C4-2B (cell line): Measurements from ENCODE around the gene NIPAL1.

ENCODE experiments used
- H3K27ac ChIP-seq: fragments of 450-650 bp; 2 replicates; pipeline ENCODE4 v1.5.1; 2017
- CTCF ChIP-seq: fragments of 450-650 bp; conservative IDR thresholded peaks from 2 replicates; pipeline ENCODE4 v1.5.1; 2017; ENCODE audit warnings: mild to moderate bottlenecking
- ZFX ChIP-seq: fragments of 450-650 bp; IDR thresholded peaks from 2 replicates; pipeline ENCODE4 v1.6.1; 2017

NIPAL1 gene

DNA sequence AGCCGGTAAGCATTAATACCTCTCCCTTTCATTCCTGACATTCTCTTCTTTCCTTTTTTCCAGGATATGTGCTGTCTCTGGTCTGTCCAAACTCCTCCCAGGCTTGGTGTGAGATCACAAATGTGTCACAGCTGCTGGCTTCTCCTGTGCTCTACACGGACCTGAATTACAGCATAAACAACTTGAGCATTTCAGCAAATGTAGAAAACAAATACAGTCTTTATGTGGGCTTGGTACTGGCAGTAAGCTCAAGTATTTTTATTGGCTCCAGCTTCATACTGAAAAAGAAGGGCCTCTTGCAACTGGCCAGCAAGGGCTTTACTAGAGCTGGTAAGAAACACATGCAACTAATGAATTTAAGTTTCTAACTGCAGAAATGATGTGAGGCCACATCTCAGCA is 8.4 kb downstream of the NIPAL1 start:
- no peak overlapping the region for H3K27ac ChIP-seq
- no peak for TF ChIP-seq ZFX
- TF ChIP-seq CTCF: no peak

- TF ChIP-seq ZFX (no peak), CTCF (no peak)
- no peak overlapping the region for H3K27ac ChIP-seq
These were observed 11.1 kb downstream of the NIPAL1 start for GRCh38 chr4:48027653-48028052.

GRCh38 chr4:48028696-48029095 is 12.1 kb downstream of the NIPAL1 start:
- no peak overlapping the region for H3K27ac ChIP-seq
- TF ChIP-seq ZFX (no peak), CTCF (no peak)

DNA sequence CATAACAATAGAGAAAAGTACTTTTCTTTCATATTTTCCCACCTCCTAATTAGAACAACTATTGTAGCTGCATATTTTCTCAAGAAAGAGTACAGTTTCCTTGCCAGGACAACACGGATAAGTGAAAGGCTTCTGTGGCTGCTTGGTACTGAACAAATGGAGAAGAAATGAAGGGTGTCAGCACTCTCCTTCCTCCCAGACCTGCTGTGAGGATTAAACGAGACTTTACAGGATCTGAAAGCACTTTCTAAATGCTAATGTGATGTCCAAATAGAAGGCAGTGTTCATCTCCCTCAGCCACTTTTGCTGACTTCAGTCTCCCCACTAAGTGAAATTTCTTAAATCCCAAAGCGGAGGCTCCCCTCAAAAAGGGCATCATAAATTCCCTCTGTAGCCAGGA is 13.9 kb downstream of the NIPAL1 start:
- TF ChIP-seq CTCF: no peak
- TF ChIP-seq ZFX: no peak

DNA sequence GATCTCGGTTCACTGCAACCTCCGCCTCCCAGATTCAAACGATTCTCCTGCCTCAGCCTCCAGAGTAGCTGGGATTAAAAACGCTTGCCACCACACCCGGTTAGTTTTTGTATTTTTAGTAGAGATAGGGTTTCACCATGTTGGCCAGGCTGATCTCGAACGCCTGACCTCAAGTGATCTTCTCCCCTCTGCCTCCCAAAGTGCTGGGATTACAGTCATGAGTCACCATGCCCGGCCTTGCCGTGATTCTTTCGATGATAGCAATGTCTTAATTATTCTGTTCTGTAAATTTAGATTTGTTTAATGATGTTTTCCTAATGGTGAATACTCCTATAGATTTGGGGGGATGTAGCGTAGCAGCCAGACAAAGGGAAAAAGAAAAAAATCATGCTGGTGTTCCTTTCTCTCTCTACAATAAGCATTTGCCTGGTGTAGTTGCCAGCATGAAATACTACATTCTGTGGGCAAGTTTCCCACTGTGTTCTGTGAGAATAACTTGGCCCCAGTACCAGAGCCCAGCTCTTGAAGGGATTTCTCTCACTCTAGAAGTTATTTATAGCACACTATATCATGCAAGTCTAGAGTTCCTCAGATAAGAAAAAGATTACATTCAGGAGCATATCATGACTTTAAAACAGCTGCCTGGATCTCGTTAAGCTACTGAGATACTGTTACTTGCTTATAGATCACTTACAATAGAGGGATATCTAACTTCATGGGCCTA is 15.4 kb downstream of the NIPAL1 start:
- no peak for TF ChIP-seq ZFX
- no peak for TF ChIP-seq CTCF
- H3K27ac ChIP-seq: no peak overlapping the region

More for the DNA sequence above, 13.9 kb downstream of the NIPAL1 start:
- H3K27ac ChIP-seq: no peak overlapping the region

- TF ChIP-seq ZFX (no peak), CTCF (no peak)
- no peak overlapping the region for H3K27ac ChIP-seq
These were observed 16.1 kb downstream of the NIPAL1 start for GRCh38 chr4:48032721-48033120.

- TF ChIP-seq ZFX (no peak), CTCF (no peak)
- no peak overlapping the region for H3K27ac ChIP-seq
These were observed 16.8 kb downstream of the NIPAL1 start for GRCh38 chr4:48033412-48033811.
